Esophagus squamous epithelium (tissue), 5 donors: Measurements from ENCODE around the gene PPAN. TPM values are rescaled to one million over a fixed set of nuclear protein-coding genes. Genes with fewer than 3 reads are reported as not detected.

Experiments used
- DNase-seq: peaks from one replicate; lab custom pipeline; 2025; lab: John Stamatoyannopoulos, UW
- H3K27ac ChIP-seq, 4 donors: fragments of 200-600 bp; sonication (generic); one replicate each; pipeline ENCODE4 v1.5.1; 2016 to 2019; ENCODE audit warnings: mild to moderate bottlenecking in 1 of 4
- H3K27me3 ChIP-seq, 4 donors: fragments of 200-600 bp; sonication (generic); 1 replicate in 3 of 4; 2 replicates in 1 of 4; pipeline versions ENCODE4 v1.5.1 to v1.6.0; 2017 to 2021; ENCODE audit warnings: antibody characterized with exemption in 1 of 4
- H3K36me3 ChIP-seq, 3 donors: fragments of 200-600 bp; sonication (generic); one replicate each; pipeline ENCODE4 v1.5.1; 2016 to 2019
- H3K4me1 ChIP-seq, 3 donors: fragments of 200-600 bp; sonication (generic); one replicate each; pipeline ENCODE4 v1.5.1; 2017 to 2019
- H3K4me3 ChIP-seq, 4 donors: fragments of 200-600 bp; sonication (generic); 1 replicate in 3 of 4; 2 replicates in 1 of 4; pipeline ENCODE4 v1.5.1; 2016 to 2019; ENCODE audit warnings: mild to moderate bottlenecking in 2 of 4, moderate library complexity in 1 of 4
- H3K9me3 ChIP-seq, 3 donors: fragments of 200-600 bp; sonication (generic); one replicate each; pipeline ENCODE4 v1.5.1; 2016 to 2019
- POLR2A ChIP-seq, 4 donors: fragments of 450-650 bp; IDR thresholded peaks; one replicate each; pipeline ENCODE4 v1.6.1; 2017; ENCODE audit warnings: antibody characterized with exemption in 4 of 4, mild to moderate bottlenecking in 4 of 4, moderate library complexity in 3 of 4
- WGBS, 2 donors: methylation state at CpG; one replicate each; pipeline ENCODE4 v1.1.5; 2018; 5-methylcytosine and 5-hydroxymethylcytosine counted together
- intact Hi-C: fragments of 100-400 bp; cut with DNase I; formaldehyde crosslinking; loops from one replicate; pipeline ENCODE4 v1.15.0; 2022
- total RNA-seq, 4 donors: library from RNA; depleted of rRNA; stranded (reverse); fragments of >200 nt; gene quantifications; one replicate each; pipeline ENCODE4 v1.1.0, GENCODE V29; 2016
- TF ChIP-seq, protein P1 (sequence below), 6 experiments: fragments of 450-650 bp in 4 of 6; fragments of 200-600 bp in 2 of 6; sonication (generic) in 2 of 6; IDR thresholded peaks; one replicate each; pipeline ENCODE4 v1.5.1; 2016 to 2019; ENCODE audit warnings: antibody characterized with exemption in 6 of 6, mild to moderate bottlenecking in 4 of 6, moderate library complexity in 4 of 6
- donor health status: DM: yes; HTN: yes; CAD: no.

Gene PPAN
- total RNA-seq, 4 donors from 2014 or later = 31.9 to 56.1 (median 39.6) TPM

DNA sequence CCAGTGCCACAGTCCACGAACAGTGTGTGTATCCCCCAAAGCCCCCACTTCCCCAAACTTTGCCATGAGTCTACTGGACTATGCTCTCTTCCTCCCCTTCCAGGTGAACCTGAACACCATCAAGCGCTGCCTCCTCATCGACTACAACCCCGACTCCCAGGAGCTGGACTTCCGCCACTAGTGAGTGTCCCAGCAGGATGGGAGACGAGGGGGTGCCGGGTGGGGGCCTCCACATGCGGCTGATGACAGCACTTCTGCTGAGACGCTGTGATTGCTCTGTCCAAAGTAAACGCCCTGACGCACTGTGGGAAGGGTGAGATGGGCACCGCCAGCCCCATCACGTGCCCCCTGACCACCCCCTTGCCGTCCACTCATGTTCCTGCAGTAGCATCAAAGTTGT, 3.4 kb downstream of the PPAN start:
- Histone ChIP-seq H3K4me3 (no peak overlapping the region), H3K27ac (no peak overlapping the region), H3K36me3 (peaks cover 32 to 61% (median 40%) of the 10 kb centered on the region in 3 donors), H3K9me3 (no peaks in the 10 kb centered on the region), H3K4me1 (peaks cover 13 to 66% (median 26%) of the 10 kb centered on the region in 3 donors), H3K27me3 (no peaks in the 10 kb centered on the region)
- intact Hi-C loops = no loop called here
- WGBS, 2 donors = 88 to 100% methylated on average over 2 to 6 of the region's 14 CpGs
- no peak for DNase-seq
- TF ChIP-seq, protein P1, sequence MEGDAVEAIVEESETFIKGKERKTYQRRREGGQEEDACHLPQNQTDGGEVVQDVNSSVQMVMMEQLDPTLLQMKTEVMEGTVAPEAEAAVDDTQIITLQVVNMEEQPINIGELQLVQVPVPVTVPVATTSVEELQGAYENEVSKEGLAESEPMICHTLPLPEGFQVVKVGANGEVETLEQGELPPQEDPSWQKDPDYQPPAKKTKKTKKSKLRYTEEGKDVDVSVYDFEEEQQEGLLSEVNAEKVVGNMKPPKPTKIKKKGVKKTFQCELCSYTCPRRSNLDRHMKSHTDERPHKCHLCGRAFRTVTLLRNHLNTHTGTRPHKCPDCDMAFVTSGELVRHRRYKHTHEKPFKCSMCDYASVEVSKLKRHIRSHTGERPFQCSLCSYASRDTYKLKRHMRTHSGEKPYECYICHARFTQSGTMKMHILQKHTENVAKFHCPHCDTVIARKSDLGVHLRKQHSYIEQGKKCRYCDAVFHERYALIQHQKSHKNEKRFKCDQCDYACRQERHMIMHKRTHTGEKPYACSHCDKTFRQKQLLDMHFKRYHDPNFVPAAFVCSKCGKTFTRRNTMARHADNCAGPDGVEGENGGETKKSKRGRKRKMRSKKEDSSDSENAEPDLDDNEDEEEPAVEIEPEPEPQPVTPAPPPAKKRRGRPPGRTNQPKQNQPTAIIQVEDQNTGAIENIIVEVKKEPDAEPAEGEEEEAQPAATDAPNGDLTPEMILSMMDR (IDR thresholded peaks at IDR 0.05) = no peak
- TF ChIP-seq POLR2A (IDR thresholded peaks at IDR 0.05) = no peak

- Histone ChIP-seq H3K4me1 (peaks cover 13 to 60% (median 26%) of the 10 kb centered on the region in 3 donors), H3K36me3 (peaks cover 34 to 68% (median 46%) of the 10 kb centered on the region in 3 donors), H3K27me3 (no peaks in the 10 kb centered on the region), H3K4me3 (no peak overlapping the region), H3K27ac (no peak overlapping the region), H3K9me3 (no peaks in the 10 kb centered on the region)
- no peak for TF ChIP-seq POLR2A (IDR thresholded peaks at IDR 0.05)
- TF ChIP-seq, protein P1 (IDR thresholded peaks at IDR 0.05) = no peak
- WGBS, 2 donors = 80% methylated on average over 12 to 13 of the region's 44 CpGs
- no peak for DNase-seq
- intact Hi-C loops = loop anchor here (10.0 kb wide), 1 partner anchor 144 kb away; the partner anchor contains the start of gene MRPL4
Observed at GRCh38 chr19:10110076-10110971, 4.2 kb downstream of the PPAN start.

DNA sequence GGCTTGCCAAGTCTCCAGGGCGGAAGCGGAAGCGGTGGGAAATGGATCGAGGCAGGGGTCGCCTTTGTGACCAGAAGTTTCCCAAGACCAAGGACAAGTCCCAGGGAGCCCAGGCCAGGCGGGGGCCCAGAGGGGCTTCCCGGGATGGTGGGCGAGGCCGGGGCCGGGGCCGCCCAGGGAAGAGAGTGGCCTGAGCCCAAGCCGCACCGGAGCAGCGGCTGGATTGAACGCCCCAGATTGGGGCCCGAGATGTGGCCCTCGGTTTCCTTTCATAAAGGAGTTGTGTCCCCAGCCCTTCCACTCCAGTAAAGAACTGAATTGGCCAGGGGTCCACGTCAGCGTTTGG, 4.8 kb downstream of the PPAN start:
- H3K4me3 ChIP-seq = no peak overlapping the region
- TF ChIP-seq, protein P1 (IDR thresholded peaks at IDR 0.05) = no peak
- TF ChIP-seq POLR2A (IDR thresholded peaks at IDR 0.05) = no peak
- H3K27me3 ChIP-seq = no peaks in the 10 kb centered on the region
- H3K36me3 ChIP-seq = peaks cover 39 to 75% (median 52%) of the 10 kb centered on the region in 3 donors
- intact Hi-C loops = loop anchor here (10.0 kb wide), 1 partner anchor 144 kb away; the partner anchor contains the start of gene MRPL4
- no peak for DNase-seq
- no peak overlapping the region for H3K27ac ChIP-seq
- H3K9me3 ChIP-seq = no peaks in the 10 kb centered on the region
- peaks cover 13 to 54% (median 21%) of the 10 kb centered on the region in 3 donors for H3K4me1 ChIP-seq
- WGBS, 2 donors = 82 to 89% methylated on average over 3 to 16 of the region's 19 CpGs

DNA sequence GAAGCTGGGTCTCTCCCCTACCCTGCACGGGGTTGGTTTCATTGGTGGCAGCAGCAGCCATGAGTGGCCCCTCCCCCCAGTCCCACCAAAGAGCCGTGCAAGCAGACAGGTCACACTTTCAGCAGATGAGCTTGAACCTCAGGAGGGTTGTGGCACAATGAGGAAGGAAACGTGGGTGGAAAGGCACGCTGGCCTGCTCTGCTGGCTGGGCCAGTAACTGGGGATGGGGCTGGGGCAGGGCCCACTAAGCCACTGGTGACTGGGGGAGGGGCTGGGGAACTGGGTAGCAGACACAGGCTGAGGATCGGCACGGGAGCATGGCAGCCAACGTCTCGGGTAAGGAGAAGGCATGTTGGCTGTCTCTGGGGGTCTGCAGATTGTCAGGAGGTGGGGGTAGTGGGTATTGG, 5.2 kb downstream of the PPAN start, which contains the start of gene P2RY11:
TSS of gene P2RY11 (plus strand) at position 289 of the 407 bp plus-strand sequence. CDS start at position 318, 29 bp downstream.
- TF ChIP-seq POLR2A (IDR thresholded peaks at IDR 0.05) = no peak
- TF ChIP-seq, protein P1 (IDR thresholded peaks at IDR 0.05) = no peak
- intact Hi-C loops = loop anchor here (10.0 kb wide), 1 partner anchor 143 kb away; the partner anchor contains the start of gene MRPL4

More for the DNA sequence above, 5.2 kb downstream of the PPAN start, which contains the start of gene P2RY11:
- Histone ChIP-seq H3K27me3 (no peaks in the 10 kb centered on the region), H3K36me3 (peaks cover 43 to 79% (median 57%) of the 10 kb centered on the region in 3 donors), H3K4me3 (peak within 1 kb of the TSS in 1 of 4 donors; percentile 23), H3K9me3 (no peaks in the 10 kb centered on the region), H3K27ac (peak within 1 kb of the TSS in 2 of 4 donors; percentile 57 to 58), H3K4me1 (peaks cover 13 to 51% (median 20%) of the 10 kb centered on the region in 3 donors)
- WGBS, 2 donors = 49 to 88% methylated on average over 4 to 5 of the region's 8 CpGs
- no peak for DNase-seq
